Measurements from ENCODE around the gene MCEMP1. TPM values are rescaled to one million over a fixed set of nuclear protein-coding genes. Genes with fewer than 3 reads are reported as not detected.

The MCEMP1 gene
- total RNA-seq, result not detected

- Mint-ChIP-seq H3K27me3 (ENCODE audit: low read depth) (peaks cover 20% of the 10 kb centered on the region), H3K4me1 (ENCODE audit: low read depth) (peaks cover 56% of the 10 kb centered on the region), H3K9me3 (ENCODE audit: insufficient read depth) (no peaks in the 10 kb centered on the region), H3K27ac (no peak within 1 kb of the TSS), H3K36me3 (ENCODE audit: low read depth) (peaks cover 2% of the 10 kb centered on the region), H3K4me3 (peak within 1 kb of the TSS; percentile 25)
- no peak for ATAC-seq
- DNase-seq, result no peak
- POLR2A ChIA-PET, result interaction anchor here (0.5 to 1.1 kb wide), 3 partner anchors 38 to 47 kb away, joined by 3 to 5 read pairs (median 3); partner anchors contain the start of genes PET100, STXBP2 and XAB2
- CTCF ChIA-PET, result interaction anchor here (1.5 to 3.1 kb wide), 2 partner anchors 109 to 123 kb away, joined by 5 to 12 read pairs; no protein-coding TSS in a partner anchor
Measured at GRCh38 chr19:7676854-7677253, at the start of gene MCEMP1. Gene MCEMP1, plus strand, starts transcription at chr19:7677090. Its CDS starts 31 bp downstream, at chr19:7677121.

GRCh38 chr19:7627166-7627565 is 49.7 kb upstream of the MCEMP1 start:
- POLR2A ChIA-PET, result interaction anchor here (0.6 kb wide), 3 partner anchors 89 to 1096 kb away, joined by 3 read pairs; no protein-coding TSS in a partner anchor
- Mint-ChIP-seq H3K4me3 (no peak overlapping the region), H3K36me3 (ENCODE audit: low read depth) (peaks cover 32% of the 10 kb centered on the region)

GRCh38 chr19:7628589-7629311 is 48.1 kb upstream of the MCEMP1 start:
- no peak for ATAC-seq
- Mint-ChIP-seq H3K9me3 (ENCODE audit: insufficient read depth) (no peaks in the 10 kb centered on the region), H3K27me3 (ENCODE audit: low read depth) (no peaks in the 10 kb centered on the region), H3K27ac (peak overlapping the region; percentile 98), H3K36me3 (ENCODE audit: low read depth) (peaks cover 28% of the 10 kb centered on the region), H3K4me3 (peak overlapping the region; percentile 94), H3K4me1 (ENCODE audit: low read depth) (peaks cover 35% of the 10 kb centered on the region)
- ChIA-PET POLR2A (interaction anchor here (0.7 to 1.8 kb wide), 12 partner anchors 7 to 291 kb away, joined by 3 to 13 read pairs (median 5); partner anchors contain the start of genes SNAPC2, STXBP2 and TRAPPC5), CTCF (interaction anchor here (0.5 to 2.1 kb wide), 3 partner anchors 53 to 171 kb away, joined by 3 to 20 read pairs (median 5); partner anchors contain the start of gene TRAPPC5)
- no peak for DNase-seq

More at GRCh38 chr19:7627166-7627565, 49.7 kb upstream of the MCEMP1 start:
- Mint-ChIP-seq H3K27ac (no peak overlapping the region), H3K9me3 (ENCODE audit: insufficient read depth) (no peaks in the 10 kb centered on the region), H3K27me3 (ENCODE audit: low read depth) (no peaks in the 10 kb centered on the region), H3K4me1 (ENCODE audit: low read depth) (peaks cover 35% of the 10 kb centered on the region)
- no peak for ATAC-seq
- DNase-seq, result no peak
- CTCF ChIA-PET, result interaction anchor here (1.4 kb wide), 1 partner anchor 59 kb away, joined by 3 read pairs; no protein-coding TSS in a partner anchor

- no peaks in the 10 kb centered on the region for H3K27me3 Mint-ChIP-seq (ENCODE audit: low read depth)
- peaks cover 26% of the 10 kb centered on the region for H3K36me3 Mint-ChIP-seq (ENCODE audit: low read depth)
- no peaks in the 10 kb centered on the region for H3K9me3 Mint-ChIP-seq (ENCODE audit: insufficient read depth)
- H3K4me3 Mint-ChIP-seq, result peak within 1 kb of the TSS; percentile 94
- CTCF ChIA-PET, result interaction anchor here (0.5 to 2.6 kb wide), 11 partner anchors 19 to 276 kb away, joined by 3 to 20 read pairs (median 4); partner anchors contain the start of gene TRAPPC5
- peaks cover 35% of the 10 kb centered on the region for H3K4me1 Mint-ChIP-seq (ENCODE audit: low read depth)
- peak; percentile 97 for DNase-seq
- POLR2A ChIA-PET, result interaction anchor here (0.6 to 2.0 kb wide), 23 partner anchors 8 to 291 kb away, joined by 3 to 13 read pairs (median 4); partner anchors contain the start of genes ARHGEF18, CLEC4M, MCEMP1 and MCOLN1
- peak; percentile 99 for ATAC-seq
- H3K27ac Mint-ChIP-seq, result peak within 1 kb of the TSS; percentile 98
Measured at GRCh38 chr19:7629347-7630054, 47.4 kb upstream of the MCEMP1 start, which contains the start of the genes PET100 and XAB2. Gene PET100, plus strand, starts transcription at chr19:7629793. Its CDS starts 41 bp downstream, at chr19:7629834. Gene XAB2, minus strand, starts transcription at chr19:7629545. Its CDS starts 18 bp downstream, at chr19:7629527.

- H3K9me3 Mint-ChIP-seq (ENCODE audit: insufficient read depth), result no peaks in the 10 kb centered on the region
- DNase-seq, result no peak
- H3K4me3 Mint-ChIP-seq, result no peak overlapping the region
- no peaks in the 10 kb centered on the region for H3K27me3 Mint-ChIP-seq (ENCODE audit: low read depth)
- POLR2A ChIA-PET, result interaction anchor here (2.0 kb wide), 1 partner anchor 17 kb away, joined by 6 read pairs; no protein-coding TSS in a partner anchor
- H3K4me1 Mint-ChIP-seq (ENCODE audit: low read depth), result peaks cover 43% of the 10 kb centered on the region
- CTCF ChIA-PET, result interaction anchor here (1.2 to 2.6 kb wide), 2 partner anchors 21 to 63 kb away, joined by 3 to 13 read pairs; no protein-coding TSS in a partner anchor
- ATAC-seq, result no peak
- peaks cover 21% of the 10 kb centered on the region for H3K36me3 Mint-ChIP-seq (ENCODE audit: low read depth)
- no peak overlapping the region for H3K27ac Mint-ChIP-seq
Measured at GRCh38 chr19:7631577-7631976, 45.3 kb upstream of the MCEMP1 start.

GRCh38 chr19:7632340-7633203 is 44.3 kb upstream of the MCEMP1 start:
- POLR2A ChIA-PET, result no interaction called here
- no peak for ATAC-seq
- Mint-ChIP-seq H3K4me3 (no peak overlapping the region), H3K36me3 (ENCODE audit: low read depth) (peaks cover 15% of the 10 kb centered on the region), H3K27ac (peak overlapping the region; percentile 60), H3K27me3 (ENCODE audit: low read depth) (no peaks in the 10 kb centered on the region), H3K9me3 (ENCODE audit: insufficient read depth) (no peaks in the 10 kb centered on the region), H3K4me1 (ENCODE audit: low read depth) (peaks cover 49% of the 10 kb centered on the region)
- DNase-seq, result no peak
- CTCF ChIA-PET, result interaction anchor here (1.2 kb wide), 1 partner anchor 64 kb away, joined by 3 read pairs; no protein-coding TSS in a partner anchor

GRCh38 chr19:7633698-7634097 is 43.2 kb upstream of the MCEMP1 start, which contains the start of gene PCP2:
Gene PCP2, minus strand, starts transcription at chr19:7633719. Its CDS starts 262 bp downstream, at chr19:7633457.
- Mint-ChIP-seq H3K27ac (peak within 1 kb of the TSS; percentile 60), H3K4me1 (ENCODE audit: low read depth) (peaks cover 47% of the 10 kb centered on the region), H3K9me3 (ENCODE audit: insufficient read depth) (no peaks in the 10 kb centered on the region), H3K36me3 (ENCODE audit: low read depth) (peaks cover 15% of the 10 kb centered on the region), H3K4me3 (no peak within 1 kb of the TSS), H3K27me3 (ENCODE audit: low read depth) (no peaks in the 10 kb centered on the region)
- ATAC-seq, result no peak
- POLR2A ChIA-PET, result no interaction called here
- CTCF ChIA-PET, result interaction anchor here (0.6 kb wide), 1 partner anchor 19 kb away, joined by 3 read pairs; no protein-coding TSS in a partner anchor
- no peak for DNase-seq

GRCh38 chr19:7635670-7636069 is 41.2 kb upstream of the MCEMP1 start:
- Mint-ChIP-seq H3K4me3 (peak overlapping the region; percentile 29), H3K36me3 (ENCODE audit: low read depth) (peaks cover 25% of the 10 kb centered on the region), H3K4me1 (ENCODE audit: low read depth) (peaks cover 47% of the 10 kb centered on the region), H3K27me3 (ENCODE audit: low read depth) (no peaks in the 10 kb centered on the region), H3K9me3 (ENCODE audit: insufficient read depth) (no peaks in the 10 kb centered on the region), H3K27ac (peak overlapping the region; percentile 92)
- CTCF ChIA-PET, result interaction anchor here (0.8 to 1.6 kb wide), 3 partner anchors 17 to 67 kb away, joined by 3 to 9 read pairs (median 3); partner anchors contain the start of gene TRAPPC5
- DNase-seq (no peak), ATAC-seq (no peak)
- POLR2A ChIA-PET, result interaction anchor here (0.6 kb wide), 1 partner anchor 25 kb away, joined by 3 read pairs; no protein-coding TSS in a partner anchor

- Mint-ChIP-seq H3K9me3 (ENCODE audit: insufficient read depth) (no peaks in the 10 kb centered on the region), H3K4me3 (peak overlapping the region; percentile 80), H3K27me3 (ENCODE audit: low read depth) (no peaks in the 10 kb centered on the region), H3K36me3 (ENCODE audit: low read depth) (peaks cover 25% of the 10 kb centered on the region), H3K4me1 (ENCODE audit: low read depth) (peaks cover 43% of the 10 kb centered on the region), H3K27ac (peak overlapping the region; percentile 92)
- CTCF ChIA-PET, result interaction anchor here (1.3 to 1.6 kb wide), 2 partner anchors 16 to 45 kb away, joined by 3 to 9 read pairs; partner anchors contain the start of gene TRAPPC5
- POLR2A ChIA-PET, result interaction anchor here (0.6 kb wide), 1 partner anchor 24 kb away, joined by 3 read pairs; no protein-coding TSS in a partner anchor
- no peak for ATAC-seq
- DNase-seq, result no peak
Measured at GRCh38 chr19:7636317-7636690, 40.6 kb upstream of the MCEMP1 start.

GRCh38 chr19:7636691-7637373 is 40.1 kb upstream of the MCEMP1 start, which contains the start of gene STXBP2:
Gene STXBP2, plus strand, starts transcription at chr19:7637110. Its CDS starts 40 bp downstream, at chr19:7637150.
- ATAC-seq, result peak; percentile 93
- CTCF ChIA-PET, result interaction anchor here (1.0 to 2.9 kb wide), 4 partner anchors 15 to 164 kb away, joined by 3 to 15 read pairs (median 3); partner anchors contain the start of gene TRAPPC5
- H3K9me3 Mint-ChIP-seq (ENCODE audit: insufficient read depth), result no peaks in the 10 kb centered on the region
- H3K36me3 Mint-ChIP-seq (ENCODE audit: low read depth), result peaks cover 22% of the 10 kb centered on the region
- no peaks in the 10 kb centered on the region for H3K27me3 Mint-ChIP-seq (ENCODE audit: low read depth)
- peak within 1 kb of the TSS; percentile 80 for H3K4me3 Mint-ChIP-seq
- POLR2A ChIA-PET, result interaction anchor here (0.9 to 1.5 kb wide), 5 partner anchors 8 to 69 kb away, joined by 3 to 5 read pairs (median 3); partner anchors contain the start of genes MCEMP1 and RETN
- H3K4me1 Mint-ChIP-seq (ENCODE audit: low read depth), result peaks cover 40% of the 10 kb centered on the region
- H3K27ac Mint-ChIP-seq, result peak within 1 kb of the TSS; percentile 92
- peak; percentile 94 for DNase-seq
